ENCODE data around the gene AATF. TPM values are rescaled to one million over a fixed set of nuclear protein-coding genes. Genes with fewer than 3 reads are reported as not detected.

The AATF gene
- polyA plus RNA-seq, 1 donor from 2014 or later: 12.7 TPM

DNA sequence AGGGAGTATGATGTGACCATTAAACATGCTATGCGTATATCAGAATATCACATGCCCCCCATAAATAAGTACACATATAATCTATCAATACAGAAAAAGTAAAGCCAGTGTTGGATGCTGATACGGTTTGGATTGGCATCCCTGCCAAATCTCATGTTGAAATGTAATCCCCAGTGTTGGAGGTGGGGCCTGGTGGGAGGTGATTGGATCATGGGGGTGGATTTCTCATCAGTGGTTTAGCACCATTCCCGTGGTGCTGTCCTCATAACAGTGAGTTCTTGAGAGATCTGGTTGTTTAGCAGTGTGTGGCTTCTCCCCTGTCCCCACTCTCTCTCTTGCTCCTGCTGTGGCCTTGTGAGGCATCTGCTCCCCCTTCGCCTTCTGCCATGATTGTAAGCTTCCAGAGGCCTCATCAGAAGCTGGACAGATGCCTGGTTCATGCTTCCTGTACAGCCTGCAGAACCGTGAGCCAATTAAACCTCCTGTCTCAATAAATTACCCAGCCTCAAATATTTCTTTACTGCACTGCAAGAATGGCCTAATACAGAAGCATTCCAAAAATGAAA is 88.9 kb downstream of the AATF start:
- no peak overlapping the region for H3K27ac ChIP-seq (ENCODE audit: low read length)
- no peaks in the 10 kb centered on the region for H3K36me3 ChIP-seq (ENCODE audit: insufficient read depth, low read length)
- H3K9me3 ChIP-seq (ENCODE audit: low read length): no peaks in the 10 kb centered on the region

DNA sequence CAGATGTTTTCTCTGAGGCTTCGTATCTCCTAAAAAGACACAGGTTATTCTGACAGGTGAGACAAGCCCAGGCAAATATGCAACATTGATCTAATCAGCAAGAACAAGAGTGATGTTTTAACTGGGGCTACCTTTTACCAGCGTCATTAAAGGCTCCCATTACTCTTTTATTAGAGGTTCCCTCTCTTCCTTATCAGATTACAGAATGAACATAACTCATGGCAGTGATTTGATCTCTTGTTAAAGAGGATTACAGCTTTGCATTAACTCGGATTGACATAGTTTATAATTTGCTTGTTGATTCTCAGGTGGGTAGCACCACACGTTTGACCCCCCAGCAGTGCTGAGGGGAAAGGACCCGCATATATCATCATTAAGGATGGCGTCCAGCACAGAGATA is 90.5 kb downstream of the AATF start:
- Histone ChIP-seq H3K27me3 (ENCODE audit: insufficient read depth, low read depth, low read length) (no peaks in the 10 kb centered on the region), H3K9ac (ENCODE audit: low read length) (no peak overlapping the region), H3K79me2 (replicated peaks; ENCODE audit: insufficient read depth, low read length) (no peaks in the 10 kb centered on the region), H3F3A (ENCODE audit: insufficient read depth, low read length, poor library complexity, severe bottlenecking) (no peaks in the 10 kb centered on the region), H3K9me2 (ENCODE audit: insufficient read depth, low read length) (no peaks in the 10 kb centered on the region), H3K4me3 (ENCODE audit: low read length) (no peak overlapping the region), H3K4me2 (ENCODE audit: low read length) (no peak overlapping the region), H2AFZ (ENCODE audit: low read depth, low read length) (no peak overlapping the region), H3K36me3 (ENCODE audit: insufficient read depth, low read length) (no peaks in the 10 kb centered on the region), H3K9me3 (ENCODE audit: low read length) (no peaks in the 10 kb centered on the region), H3K27ac (ENCODE audit: low read length) (no peak overlapping the region), H4K20me1 (ENCODE audit: insufficient read depth) (no peaks in the 10 kb centered on the region)
- TF ChIP-seq EP300 (conservative IDR thresholded peaks at IDR 0.05; ENCODE audit: poor library complexity, severe bottlenecking): no peak

More for the DNA sequence above, 88.9 kb downstream of the AATF start:
- no peak overlapping the region for H3K4me2 ChIP-seq (ENCODE audit: low read length)
- H2AFZ ChIP-seq (ENCODE audit: low read depth, low read length): no peak overlapping the region
- no peak overlapping the region for H3K9ac ChIP-seq (ENCODE audit: low read length)
- TF ChIP-seq EZH2 (IDR thresholded peaks at IDR 0.05; ENCODE audit: borderline replicate concordance, insufficient read depth, low read length, poor library complexity, severe bottlenecking): no peak
- no peaks in the 10 kb centered on the region for H3K27me3 ChIP-seq (ENCODE audit: insufficient read depth, low read depth, low read length)
- H3K9me2 ChIP-seq (ENCODE audit: insufficient read depth, low read length): no peaks in the 10 kb centered on the region
- H3K79me2 ChIP-seq (replicated peaks; ENCODE audit: insufficient read depth, low read length): no peaks in the 10 kb centered on the region
- H3F3A ChIP-seq (ENCODE audit: insufficient read depth, low read length, poor library complexity, severe bottlenecking): no peaks in the 10 kb centered on the region
- H3K4me3 ChIP-seq (ENCODE audit: low read length): no peak overlapping the region
- no peaks in the 10 kb centered on the region for H4K20me1 ChIP-seq (ENCODE audit: insufficient read depth)

DNA sequence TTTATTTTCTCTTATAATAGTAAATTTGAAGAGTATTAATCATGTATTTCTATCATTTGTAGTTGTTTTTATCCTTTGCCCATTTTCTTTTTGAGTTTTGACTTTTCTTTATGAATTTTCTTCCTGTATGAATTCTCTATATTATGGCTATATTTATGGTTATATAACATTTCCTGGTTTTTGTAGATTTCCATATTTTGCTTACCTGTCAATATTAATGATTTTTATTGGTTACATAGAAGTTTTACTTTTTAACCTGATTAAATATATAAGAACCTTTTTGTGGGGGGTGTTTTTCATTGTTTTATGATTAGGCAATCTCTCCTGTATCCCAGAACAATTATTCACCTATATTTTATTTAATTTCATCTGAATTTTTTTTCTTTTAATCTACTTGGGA is 93.2 kb downstream of the AATF start:
- Histone ChIP-seq H2AFZ (ENCODE audit: low read depth, low read length) (no peak overlapping the region), H3K4me2 (ENCODE audit: low read length) (no peak overlapping the region), H3K79me2 (replicated peaks; ENCODE audit: insufficient read depth, low read length) (no peaks in the 10 kb centered on the region), H3K27ac (ENCODE audit: low read length) (no peak overlapping the region), H3K36me3 (ENCODE audit: insufficient read depth, low read length) (no peaks in the 10 kb centered on the region), H4K20me1 (ENCODE audit: insufficient read depth) (no peaks in the 10 kb centered on the region), H3K27me3 (ENCODE audit: insufficient read depth, low read depth, low read length) (no peaks in the 10 kb centered on the region), H3K9me2 (ENCODE audit: insufficient read depth, low read length) (no peaks in the 10 kb centered on the region), H3K4me3 (ENCODE audit: low read length) (no peak overlapping the region), H3F3A (ENCODE audit: insufficient read depth, low read length, poor library complexity, severe bottlenecking) (no peaks in the 10 kb centered on the region), H3K9me3 (ENCODE audit: low read length) (no peaks in the 10 kb centered on the region), H3K9ac (ENCODE audit: low read length) (no peak overlapping the region)
- no peak for TF ChIP-seq MXI1 (conservative IDR thresholded peaks at IDR 0.05; ENCODE audit: poor library complexity, severe bottlenecking)

DNA sequence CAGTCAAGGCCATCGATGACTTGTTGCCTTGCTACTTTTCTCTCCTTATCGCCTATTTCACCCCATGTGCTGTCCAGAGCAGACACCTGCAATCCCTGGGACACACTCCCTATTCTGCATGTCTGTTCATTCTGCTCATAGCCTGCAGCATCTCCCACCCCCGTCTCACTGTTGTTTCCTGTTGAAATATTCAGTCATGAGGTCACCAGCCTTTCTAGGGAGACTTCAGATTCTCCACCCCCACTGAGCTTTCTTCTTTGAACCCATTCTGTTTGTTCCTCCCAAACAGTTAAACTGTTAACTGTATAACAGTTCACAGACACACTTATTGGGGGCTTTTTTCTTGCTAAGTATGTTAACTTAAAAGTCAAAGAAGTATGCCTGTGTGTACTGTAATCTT is 94.4 kb downstream of the AATF start:
- no peaks in the 10 kb centered on the region for H4K20me1 ChIP-seq (ENCODE audit: insufficient read depth)
- no peak overlapping the region for H3K9ac ChIP-seq (ENCODE audit: low read length)
- H3F3A ChIP-seq (ENCODE audit: insufficient read depth, low read length, poor library complexity, severe bottlenecking): no peaks in the 10 kb centered on the region
- H3K27ac ChIP-seq (ENCODE audit: low read length): no peak overlapping the region
- H3K36me3 ChIP-seq (ENCODE audit: insufficient read depth, low read length): no peaks in the 10 kb centered on the region
- H2AFZ ChIP-seq (ENCODE audit: low read depth, low read length): no peak overlapping the region
- H3K9me2 ChIP-seq (ENCODE audit: insufficient read depth, low read length): no peaks in the 10 kb centered on the region
- H3K4me3 ChIP-seq (ENCODE audit: low read length): no peak overlapping the region
- H3K4me2 ChIP-seq (ENCODE audit: low read length): no peak overlapping the region
- no peaks in the 10 kb centered on the region for H3K79me2 ChIP-seq (replicated peaks; ENCODE audit: insufficient read depth, low read length)
- H3K9me3 ChIP-seq (ENCODE audit: low read length): no peaks in the 10 kb centered on the region
- TF ChIP-seq POLR2AphosphoS5 (IDR thresholded peaks at IDR 0.05): no peak
- TF ChIP-seq RAD21 (conservative IDR thresholded peaks at IDR 0.05): no peak
- TF ChIP-seq, protein P1, sequence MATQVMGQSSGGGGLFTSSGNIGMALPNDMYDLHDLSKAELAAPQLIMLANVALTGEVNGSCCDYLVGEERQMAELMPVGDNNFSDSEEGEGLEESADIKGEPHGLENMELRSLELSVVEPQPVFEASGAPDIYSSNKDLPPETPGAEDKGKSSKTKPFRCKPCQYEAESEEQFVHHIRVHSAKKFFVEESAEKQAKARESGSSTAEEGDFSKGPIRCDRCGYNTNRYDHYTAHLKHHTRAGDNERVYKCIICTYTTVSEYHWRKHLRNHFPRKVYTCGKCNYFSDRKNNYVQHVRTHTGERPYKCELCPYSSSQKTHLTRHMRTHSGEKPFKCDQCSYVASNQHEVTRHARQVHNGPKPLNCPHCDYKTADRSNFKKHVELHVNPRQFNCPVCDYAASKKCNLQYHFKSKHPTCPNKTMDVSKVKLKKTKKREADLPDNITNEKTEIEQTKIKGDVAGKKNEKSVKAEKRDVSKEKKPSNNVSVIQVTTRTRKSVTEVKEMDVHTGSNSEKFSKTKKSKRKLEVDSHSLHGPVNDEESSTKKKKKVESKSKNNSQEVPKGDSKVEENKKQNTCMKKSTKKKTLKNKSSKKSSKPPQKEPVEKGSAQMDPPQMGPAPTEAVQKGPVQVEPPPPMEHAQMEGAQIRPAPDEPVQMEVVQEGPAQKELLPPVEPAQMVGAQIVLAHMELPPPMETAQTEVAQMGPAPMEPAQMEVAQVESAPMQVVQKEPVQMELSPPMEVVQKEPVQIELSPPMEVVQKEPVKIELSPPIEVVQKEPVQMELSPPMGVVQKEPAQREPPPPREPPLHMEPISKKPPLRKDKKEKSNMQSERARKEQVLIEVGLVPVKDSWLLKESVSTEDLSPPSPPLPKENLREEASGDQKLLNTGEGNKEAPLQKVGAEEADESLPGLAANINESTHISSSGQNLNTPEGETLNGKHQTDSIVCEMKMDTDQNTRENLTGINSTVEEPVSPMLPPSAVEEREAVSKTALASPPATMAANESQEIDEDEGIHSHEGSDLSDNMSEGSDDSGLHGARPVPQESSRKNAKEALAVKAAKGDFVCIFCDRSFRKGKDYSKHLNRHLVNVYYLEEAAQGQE (IDR thresholded peaks at IDR 0.05; ENCODE audit: borderline replicate concordance): no peak
- TF ChIP-seq EP300 (conservative IDR thresholded peaks at IDR 0.05; ENCODE audit: poor library complexity, severe bottlenecking): no peak
- TF ChIP-seq SMC3 (conservative IDR thresholded peaks at IDR 0.05; ENCODE audit: poor library complexity): no peak
- TF ChIP-seq TAF1 (IDR thresholded peaks at IDR 0.05; ENCODE audit: low read depth): no peak
- TF ChIP-seq, protein P2, sequence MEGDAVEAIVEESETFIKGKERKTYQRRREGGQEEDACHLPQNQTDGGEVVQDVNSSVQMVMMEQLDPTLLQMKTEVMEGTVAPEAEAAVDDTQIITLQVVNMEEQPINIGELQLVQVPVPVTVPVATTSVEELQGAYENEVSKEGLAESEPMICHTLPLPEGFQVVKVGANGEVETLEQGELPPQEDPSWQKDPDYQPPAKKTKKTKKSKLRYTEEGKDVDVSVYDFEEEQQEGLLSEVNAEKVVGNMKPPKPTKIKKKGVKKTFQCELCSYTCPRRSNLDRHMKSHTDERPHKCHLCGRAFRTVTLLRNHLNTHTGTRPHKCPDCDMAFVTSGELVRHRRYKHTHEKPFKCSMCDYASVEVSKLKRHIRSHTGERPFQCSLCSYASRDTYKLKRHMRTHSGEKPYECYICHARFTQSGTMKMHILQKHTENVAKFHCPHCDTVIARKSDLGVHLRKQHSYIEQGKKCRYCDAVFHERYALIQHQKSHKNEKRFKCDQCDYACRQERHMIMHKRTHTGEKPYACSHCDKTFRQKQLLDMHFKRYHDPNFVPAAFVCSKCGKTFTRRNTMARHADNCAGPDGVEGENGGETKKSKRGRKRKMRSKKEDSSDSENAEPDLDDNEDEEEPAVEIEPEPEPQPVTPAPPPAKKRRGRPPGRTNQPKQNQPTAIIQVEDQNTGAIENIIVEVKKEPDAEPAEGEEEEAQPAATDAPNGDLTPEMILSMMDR (IDR thresholded peaks at IDR 0.05; ENCODE audit: poor library complexity, severe bottlenecking): no peak
- TF ChIP-seq MXI1 (conservative IDR thresholded peaks at IDR 0.05; ENCODE audit: poor library complexity, severe bottlenecking): no peak
- no peak for TF ChIP-seq EZH2 (IDR thresholded peaks at IDR 0.05; ENCODE audit: borderline replicate concordance, insufficient read depth, low read length, poor library complexity, severe bottlenecking)
- no peaks in the 10 kb centered on the region for H3K27me3 ChIP-seq (ENCODE audit: insufficient read depth, low read depth, low read length)
